Stimulated activated CD8-positive, alpha-beta memory T cell treated with anti-CD3 and anti-CD28 coated beads, Interleukin-12 subunit alpha, Interleukin-12 subunit beta, amount 100 ng/mL, for 1 hour (primary cell): ENCODE measurements around the gene LRRC4C.

Experiments used
- DNase-seq: peaks from one replicate; pipeline ENCODE4 v3.0.0-alpha.2; 2020; ENCODE audit warnings: low read depth

LRRC4C gene

DNA sequence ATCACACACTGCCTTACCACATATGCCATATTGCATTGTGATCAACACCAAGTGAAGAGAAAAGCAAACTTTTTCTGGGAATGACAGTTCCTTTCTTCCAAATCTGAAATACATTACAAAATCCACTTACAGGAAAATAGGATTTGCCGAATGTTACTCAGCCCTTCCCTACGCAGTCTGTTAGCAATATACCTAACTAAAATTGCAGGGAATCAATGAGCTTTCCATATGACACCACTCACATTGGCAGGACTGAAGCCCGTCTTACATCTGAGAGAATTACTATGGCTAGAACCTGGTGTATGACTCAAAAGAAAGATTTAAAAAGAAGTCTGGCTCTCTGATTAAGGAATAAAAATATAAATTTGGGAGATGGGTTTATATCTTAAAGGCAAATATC is 136.0 kb downstream of the LRRC4C start:
- no peak for DNase-seq

GRCh38 chr11:41320653-41321052 is 138.8 kb downstream of the LRRC4C start:
- no peak for DNase-seq

DNA sequence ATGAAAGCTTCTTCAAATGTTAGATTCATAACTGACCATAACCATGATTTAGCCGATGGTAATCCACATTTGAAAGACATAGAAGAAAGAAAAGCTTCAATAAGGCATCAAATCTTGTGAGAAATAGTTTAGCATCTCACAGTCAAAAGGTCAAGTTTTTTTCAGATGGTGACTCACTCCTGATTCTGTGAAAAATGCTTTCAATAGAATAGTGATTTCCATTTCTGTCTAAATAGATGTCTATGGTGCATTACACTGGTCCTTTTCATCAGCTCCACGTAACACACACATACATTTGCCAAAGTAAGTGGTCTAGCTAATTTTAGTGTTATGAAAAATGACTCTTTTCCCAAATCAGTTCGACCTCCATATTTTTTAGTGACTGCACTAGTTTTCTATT is 139.2 kb downstream of the LRRC4C start:
- no peak for DNase-seq

DNA sequence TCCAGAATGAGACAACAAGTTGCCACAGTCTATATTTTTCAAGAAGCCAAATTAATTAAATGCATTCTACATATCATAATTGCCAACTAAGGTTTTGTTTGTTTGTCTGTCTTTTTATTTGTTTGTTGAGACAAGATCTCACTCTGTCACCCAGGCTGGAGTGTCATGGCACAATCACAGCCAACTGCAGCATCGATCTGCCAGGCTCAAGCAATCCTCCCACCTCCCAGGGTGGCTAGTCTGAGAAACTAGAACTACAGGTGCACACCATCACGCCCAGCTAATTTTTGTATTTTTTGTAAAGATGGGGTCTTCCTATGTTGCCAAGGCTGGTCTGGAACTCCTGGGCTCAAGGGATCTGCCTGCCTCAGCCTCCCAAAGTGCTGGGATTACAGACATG is 140.0 kb downstream of the LRRC4C start:
- DNase-seq = no peak

GRCh38 chr11:41316751-41317150 is 142.7 kb downstream of the LRRC4C start:
- DNase-seq = no peak

DNA sequence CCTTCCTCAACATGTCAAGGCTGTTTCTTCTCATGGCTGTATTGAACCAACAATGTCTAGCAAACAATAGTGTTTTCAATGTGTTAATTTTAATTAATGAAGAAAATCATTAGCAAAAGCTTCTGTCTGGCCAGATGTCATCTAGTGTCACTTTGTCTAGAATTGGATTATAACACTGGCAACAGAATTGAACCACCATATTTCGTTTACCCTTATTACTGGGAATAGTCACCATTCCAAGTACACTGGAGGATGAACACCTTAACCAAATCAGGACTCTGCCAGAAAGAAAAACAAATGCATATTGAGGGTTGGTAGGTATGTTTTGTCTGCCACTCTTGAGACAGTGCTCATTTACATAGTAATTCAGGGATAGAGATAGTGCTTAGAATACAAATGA is 146.2 kb downstream of the LRRC4C start:
- DNase-seq = no peak

DNA sequence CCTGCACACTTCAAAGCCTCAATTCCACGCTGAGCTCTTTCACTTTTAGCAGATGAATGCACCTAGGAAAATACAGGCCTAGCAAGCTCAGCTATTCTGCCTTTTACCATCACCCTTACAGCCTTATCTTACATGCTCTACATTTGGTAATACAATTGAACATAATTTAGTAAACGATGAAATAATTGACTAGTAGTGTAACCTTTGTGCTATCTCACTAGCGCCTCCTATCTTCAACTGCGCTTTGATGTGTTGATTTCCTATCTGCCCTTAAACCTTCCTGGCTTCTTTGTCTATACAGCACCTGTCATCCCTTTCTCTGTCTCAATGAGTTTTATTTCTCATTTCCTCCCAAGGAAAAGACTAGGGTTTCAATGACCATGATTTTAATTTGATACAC is 149.7 kb downstream of the LRRC4C start:
- DNase-seq = no peak

DNA sequence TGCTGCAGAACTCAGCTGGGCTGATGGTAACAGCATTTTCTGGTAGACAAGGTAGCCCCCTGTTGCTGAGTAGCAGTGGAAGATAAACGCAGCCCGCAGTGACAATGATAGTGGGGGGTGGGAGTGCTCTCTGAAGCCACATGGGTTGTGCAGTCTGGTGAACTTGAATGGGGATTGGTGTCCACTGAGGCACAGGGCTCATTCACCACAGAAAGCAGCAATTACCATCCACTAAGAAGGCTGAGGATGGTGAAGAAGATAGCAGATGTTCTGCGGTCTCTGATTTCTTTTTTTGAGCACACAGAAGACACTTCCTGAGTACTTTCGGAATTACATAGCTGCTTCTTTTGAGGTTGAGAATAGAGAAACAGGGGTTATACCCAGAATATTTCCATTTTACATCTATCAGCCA is 150.3 kb downstream of the LRRC4C start:
- DNase-seq = no peak

DNA sequence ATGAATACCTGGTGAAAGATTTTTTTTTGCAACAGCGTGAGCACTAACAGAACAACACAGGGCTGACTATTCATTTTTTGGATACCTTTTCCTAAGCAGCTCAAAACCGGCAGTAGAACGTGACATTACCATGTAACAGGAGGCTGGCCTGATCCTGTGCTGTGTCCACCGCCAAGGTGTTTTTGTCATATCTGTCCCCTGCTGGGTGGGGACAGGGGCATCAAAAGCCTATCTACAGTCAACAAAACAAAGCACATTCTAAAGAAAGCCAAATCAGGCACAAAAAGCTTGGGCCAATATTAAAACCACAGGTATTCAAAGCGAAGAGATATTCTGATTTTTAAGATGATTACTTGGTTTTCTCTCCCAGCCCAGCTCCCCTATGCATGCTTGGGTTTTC is 151.2 kb downstream of the LRRC4C start:
- DNase-seq = no peak

DNA sequence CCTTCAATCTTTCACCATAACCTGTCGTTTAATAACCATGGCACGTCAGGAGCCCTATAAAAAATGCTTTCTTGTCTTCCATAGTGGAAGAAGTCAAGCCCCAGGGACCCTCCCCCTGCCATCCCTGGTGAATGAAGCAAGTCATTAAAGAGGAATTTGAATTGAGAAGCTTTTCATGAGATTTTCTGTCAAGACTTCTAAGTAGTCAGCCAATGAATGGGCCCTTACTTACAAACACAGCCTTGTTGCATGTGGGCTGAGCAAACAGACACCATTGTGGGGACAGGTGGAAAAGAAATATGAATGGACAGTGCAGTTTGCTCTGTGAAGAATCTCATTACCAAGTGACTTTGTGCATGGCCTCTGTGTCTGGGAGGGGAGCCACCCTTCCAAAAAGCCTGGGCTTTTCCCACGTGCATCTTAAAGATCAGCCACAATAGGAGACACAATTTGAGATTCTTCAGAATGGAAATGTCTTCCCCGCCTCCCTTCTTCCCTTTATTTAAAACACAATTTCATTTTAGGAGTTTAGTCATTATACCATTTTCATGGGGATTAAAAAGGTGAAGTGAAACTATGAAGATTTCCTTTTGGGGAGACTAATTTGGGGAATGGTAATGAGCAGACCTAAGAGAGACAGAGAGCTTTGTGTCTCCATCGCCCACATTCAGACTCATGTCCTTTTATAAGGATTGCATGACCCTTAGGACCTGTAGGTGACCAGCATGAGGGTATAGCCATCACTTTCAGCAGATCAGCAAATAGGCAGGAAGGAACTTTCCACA is 152.0 kb downstream of the LRRC4C start:
- DNase-seq = no peak

DNA sequence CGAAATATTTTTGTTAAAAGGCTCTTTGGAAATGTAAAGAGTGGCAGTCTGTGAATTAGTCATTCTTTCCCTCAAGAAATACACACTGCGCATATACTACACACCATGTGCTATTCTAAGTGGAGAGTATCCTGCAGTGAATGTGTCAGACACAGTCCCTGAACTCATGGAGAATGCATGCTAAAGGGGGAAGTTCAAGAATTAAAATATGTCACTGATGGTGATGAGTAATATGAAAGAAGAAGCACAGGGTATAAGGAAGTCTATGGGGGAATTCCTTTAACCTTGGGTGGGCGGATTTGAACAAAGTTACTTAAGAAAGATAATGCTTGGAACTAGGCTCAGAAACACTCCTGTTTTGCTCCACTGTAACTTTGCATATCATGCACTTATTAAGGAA is 153.0 kb downstream of the LRRC4C start:
- DNase-seq = no peak

DNA sequence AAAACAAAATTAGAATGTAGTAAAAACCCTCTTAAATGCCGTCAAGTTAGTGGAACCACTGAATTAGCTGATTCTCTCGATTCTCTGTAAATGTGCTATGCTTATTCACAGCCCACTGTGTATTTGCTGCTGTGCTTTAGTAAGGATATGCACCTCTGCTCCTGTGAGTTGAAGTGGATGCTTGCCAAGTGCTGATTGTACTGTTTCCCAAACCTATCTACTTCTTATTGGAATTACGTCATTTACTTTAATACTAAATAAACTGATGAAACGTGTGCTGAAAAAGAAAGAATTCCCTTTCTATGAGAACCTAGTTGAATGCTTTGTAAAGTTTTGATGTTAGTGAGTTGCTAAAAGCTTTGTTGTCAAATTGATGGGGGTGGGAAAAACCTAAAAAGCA is 158.4 kb downstream of the LRRC4C start:
- no peak for DNase-seq

DNA sequence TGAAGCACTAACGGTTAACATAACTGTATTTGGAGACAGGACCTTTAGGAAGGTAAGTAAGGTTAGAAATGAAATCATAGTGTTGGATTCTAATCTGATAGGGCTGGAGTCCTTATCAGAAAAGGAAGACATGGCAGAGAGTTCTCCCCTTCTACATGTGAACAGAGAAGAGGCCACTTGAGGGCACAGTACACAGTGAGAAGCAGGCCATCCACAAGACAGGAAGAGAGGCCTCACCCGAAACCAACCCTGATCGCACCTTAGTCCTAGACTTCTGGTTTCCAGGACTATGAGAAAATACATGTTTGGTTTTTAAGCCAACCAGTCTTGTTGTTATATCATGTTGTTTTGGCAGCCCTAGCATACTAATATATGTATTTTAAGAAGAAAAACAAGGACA is 170.0 kb downstream of the LRRC4C start:
- DNase-seq = no peak

DNA sequence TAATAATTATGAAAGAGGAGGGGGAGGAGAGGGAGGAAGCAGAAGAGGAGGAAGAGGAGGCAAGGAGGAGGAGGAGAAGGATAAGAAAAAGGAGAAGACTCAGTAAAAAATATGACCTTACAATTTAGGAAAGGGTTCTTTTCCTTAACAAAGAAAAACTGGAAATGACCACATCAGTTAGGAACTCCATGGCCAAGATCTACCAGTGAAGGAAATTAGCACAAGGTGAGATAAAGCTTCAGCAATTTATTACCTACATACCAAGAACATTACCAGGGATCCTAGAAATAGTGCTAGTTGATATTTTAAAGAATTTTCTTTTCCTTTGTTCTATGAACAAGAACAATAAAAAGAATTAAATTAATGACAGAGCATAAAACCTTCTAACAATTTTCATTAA is 172.7 kb downstream of the LRRC4C start:
- DNase-seq = no peak

DNA sequence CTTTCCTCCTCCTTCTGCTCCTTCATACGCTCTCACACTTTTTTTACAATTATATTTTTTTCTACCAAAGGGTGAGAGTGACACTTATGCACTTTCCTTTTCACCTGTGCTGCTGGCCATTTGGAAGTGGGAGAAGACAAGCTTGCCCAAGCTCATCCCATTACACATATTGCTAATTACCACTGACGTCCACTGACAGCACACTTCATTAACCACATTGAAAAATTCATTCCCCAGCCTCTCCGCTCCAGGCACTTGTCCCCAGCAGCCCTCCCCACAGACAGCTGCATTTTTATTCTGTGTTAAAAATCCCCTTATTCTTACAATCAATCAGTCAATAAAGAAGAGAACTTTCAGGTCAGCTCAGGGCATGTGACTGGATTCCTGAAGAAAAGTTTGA is 175.1 kb downstream of the LRRC4C start:
- no peak for DNase-seq

DNA sequence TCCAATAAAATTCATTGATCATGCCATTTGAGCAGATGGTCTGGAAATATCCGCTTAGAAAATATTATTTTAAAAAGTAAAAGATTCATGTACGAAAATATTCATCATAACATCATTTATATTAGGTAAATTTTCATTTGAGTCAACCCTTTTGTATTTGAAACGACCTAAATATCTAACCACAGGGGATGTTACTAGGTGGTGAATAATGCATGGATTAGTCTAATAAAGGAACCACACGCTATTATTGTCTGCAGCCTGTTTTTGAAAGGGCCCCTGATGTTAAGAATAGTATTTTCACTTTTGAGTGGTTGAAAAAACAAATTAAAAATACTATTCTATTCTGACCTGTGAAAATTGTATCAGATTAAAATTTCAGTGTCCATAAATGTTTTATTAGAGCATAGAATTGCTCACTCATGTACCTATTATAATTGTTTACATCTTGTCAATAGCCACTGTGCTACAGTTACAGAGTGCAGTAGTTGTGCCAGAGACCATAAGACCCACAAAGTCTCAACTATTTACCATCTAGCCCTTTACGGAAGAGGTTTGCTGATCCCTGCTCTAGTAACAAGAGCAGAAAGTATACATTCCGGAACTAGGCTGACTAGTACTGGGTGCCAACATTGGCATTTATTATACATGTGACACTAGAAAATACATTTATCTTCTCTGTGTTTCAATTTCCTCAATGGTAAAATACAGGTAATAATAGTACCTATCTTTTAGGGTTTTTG is 176.1 kb downstream of the LRRC4C start:
- no peak for DNase-seq

DNA sequence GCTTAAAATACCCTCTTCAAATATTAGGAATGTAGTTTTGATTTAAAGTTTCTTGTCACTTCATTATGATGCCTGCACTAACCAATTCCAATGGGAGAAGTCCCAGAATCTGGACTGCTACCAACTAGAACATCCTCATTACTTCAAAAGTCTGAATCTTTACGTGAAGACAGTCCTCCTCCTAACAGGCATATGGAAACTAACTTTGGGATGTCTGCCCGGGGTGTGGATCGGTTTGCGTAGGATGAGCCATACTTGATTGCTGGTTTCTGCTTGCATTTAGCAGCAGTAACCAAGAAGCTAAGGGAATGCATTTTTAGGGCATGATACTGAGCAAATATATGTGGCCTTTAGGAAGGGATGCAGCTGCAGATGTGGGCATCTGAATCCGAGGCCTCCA is 177.1 kb downstream of the LRRC4C start:
- no peak for DNase-seq

DNA sequence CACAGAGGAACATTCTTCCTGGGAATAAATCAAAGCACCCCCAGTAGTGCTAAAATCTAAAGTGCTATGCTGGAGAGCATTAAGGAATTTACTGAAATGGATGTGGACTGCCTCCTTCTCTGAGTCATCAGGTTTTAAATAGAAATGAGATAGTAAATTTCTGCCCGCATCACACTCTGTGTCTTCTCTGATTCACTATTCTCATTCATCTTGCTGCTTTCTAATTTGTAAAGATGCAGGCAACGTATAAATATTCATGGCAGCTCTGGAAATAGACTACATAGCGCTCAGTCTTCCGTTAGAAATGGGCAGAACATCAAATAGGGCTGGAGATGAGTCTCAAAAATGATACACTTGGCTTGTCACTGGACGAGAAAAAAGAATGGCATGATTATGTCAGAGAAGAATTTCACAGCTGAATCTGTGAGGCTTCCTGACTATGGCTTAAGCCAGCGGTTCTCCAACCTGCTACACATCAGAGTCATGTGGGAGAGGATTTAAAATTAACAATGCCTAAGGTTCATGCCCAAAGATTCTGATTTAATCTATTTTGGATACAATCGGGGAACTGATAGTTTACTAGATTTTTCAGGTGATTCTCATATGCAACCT is 178.2 kb downstream of the LRRC4C start:
- no peak for DNase-seq

- no peak for DNase-seq
Measured at GRCh38 chr11:41274831-41275230, 184.6 kb downstream of the LRRC4C start.

DNA sequence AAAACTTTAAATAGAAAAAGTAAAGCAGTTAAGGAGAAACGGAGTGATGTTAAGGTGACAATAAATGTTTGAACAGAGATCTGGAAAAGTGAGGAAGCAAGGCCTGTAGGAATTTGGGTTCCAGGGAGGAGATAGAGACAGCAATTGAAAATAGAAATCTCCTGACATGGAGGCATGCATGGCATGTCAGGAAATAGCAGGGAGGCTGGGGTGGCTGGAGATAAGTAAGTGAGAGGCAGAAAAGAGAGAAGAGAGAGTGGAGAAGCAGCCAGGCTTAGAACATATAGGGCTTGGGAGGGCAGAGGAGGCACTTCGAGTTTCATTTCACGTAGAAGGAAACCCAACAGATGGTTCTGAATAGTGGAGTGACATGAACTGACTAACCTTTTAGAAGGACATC is 185.5 kb downstream of the LRRC4C start:
- no peak for DNase-seq

GRCh38 chr11:41267451-41267850 is 192.0 kb downstream of the LRRC4C start:
- DNase-seq = no peak

- DNase-seq = no peak
Measured at GRCh38 chr11:41256041-41256440, 203.4 kb downstream of the LRRC4C start.

GRCh38 chr11:41254966-41255365 is 204.5 kb downstream of the LRRC4C start:
- no peak for DNase-seq
